NCI-H69 (cell line): ENCODE measurements around the gene CPB1.
"Not testable (repeated sequence)": the region's sequence is repeated elsewhere in the genome, so short reads cannot be mapped to it uniquely, and the experiment has no call there.

Source experiments
- DNase-seq: peaks from one replicate; lab custom pipeline; 2025; lab: John Stamatoyannopoulos, UW

Gene CPB1

GRCh38 chr3:148827585-148827984 lies at the start of gene CPB1:
TSS of gene CPB1 (plus strand) at chr3:148827811. CDS start at chr3:148827824, 13 bp downstream.
- no peak for DNase-seq

- no peak for DNase-seq
Measured at GRCh38 chr3:148778926-148779325, 48.7 kb upstream of the CPB1 start.

- not testable (repeated sequence) for DNase-seq
Measured at GRCh38 chr3:148785026-148785425, 42.6 kb upstream of the CPB1 start.

GRCh38 chr3:148786159-148786558 lies 41.5 kb upstream of the CPB1 start:
- DNase-seq: not testable (repeated sequence)

- DNase-seq: peak; percentile 4
Measured at GRCh38 chr3:148789146-148789545, 38.5 kb upstream of the CPB1 start.

GRCh38 chr3:148789906-148790305 lies 37.7 kb upstream of the CPB1 start:
- no peak for DNase-seq

- no peak for DNase-seq
Measured at GRCh38 chr3:148790370-148790769, 37.2 kb upstream of the CPB1 start.

GRCh38 chr3:148790851-148791735 lies 36.5 kb upstream of the CPB1 start:
- DNase-seq: peak; percentile 7

- no peak for DNase-seq
Measured at GRCh38 chr3:148791920-148792319, 35.7 kb upstream of the CPB1 start.

- DNase-seq: no peak
Measured at GRCh38 chr3:148792516-148792915, 35.1 kb upstream of the CPB1 start.

GRCh38 chr3:148796799-148797198 lies 30.8 kb upstream of the CPB1 start:
- DNase-seq: peak; percentile 1

- DNase-seq: no peak
Measured at GRCh38 chr3:148797795-148798194, 29.8 kb upstream of the CPB1 start.

- DNase-seq: no peak
Measured at GRCh38 chr3:148800414-148800813, 27.2 kb upstream of the CPB1 start.

- no peak for DNase-seq
Measured at GRCh38 chr3:148809835-148810234, 17.8 kb upstream of the CPB1 start.

GRCh38 chr3:148815316-148816110 lies 12.1 kb upstream of the CPB1 start:
- DNase-seq: no peak

- DNase-seq: no peak
Measured at GRCh38 chr3:148816427-148816826, 11.2 kb upstream of the CPB1 start.

- DNase-seq: peak; percentile 75
Measured at GRCh38 chr3:148816981-148817525, 10.6 kb upstream of the CPB1 start.

GRCh38 chr3:148820361-148821245 lies 7.0 kb upstream of the CPB1 start:
- DNase-seq: peak; percentile 7

GRCh38 chr3:148823026-148823425 lies 4.6 kb upstream of the CPB1 start:
- no peak for DNase-seq

- DNase-seq: no peak
Measured at GRCh38 chr3:148825476-148825875, 2.1 kb upstream of the CPB1 start.

- no peak for DNase-seq
Measured at GRCh38 chr3:148828136-148828690, 602 bp downstream of the CPB1 start.
